HAP-1 (cell line): ENCODE data around the gene VCAN.

ENCODE experiments used
- DNase-seq, 2 experiments: peaks; one replicate each; pipeline ENCODE4 v3.0.0-alpha.2; 2016 to 2020; ENCODE audit warnings: low spot score in 2 of 2
- H3K27me3 ChIP-seq: fragments of 250-450 bp; sonication (Bioruptor Pico); 2 replicates; pipeline ENCODE4 v1.5.1; 2020; ENCODE audit warnings: low read depth, mild to moderate bottlenecking, moderate library complexity
- H3K36me3 ChIP-seq: fragments of 250-450 bp; sonication (Bioruptor Pico); replicated peaks from 2 replicates; pipeline ENCODE4 v1.5.1; 2020; ENCODE audit warnings: mild to moderate bottlenecking
- H3K4me1 ChIP-seq: fragments of 250-450 bp; sonication (Bioruptor Pico); 2 replicates; pipeline ENCODE4 v1.5.1; 2020; ENCODE audit warnings: mild to moderate bottlenecking
- H3K4me3 ChIP-seq: fragments of 250-450 bp; sonication (Bioruptor Pico); 2 replicates; pipeline ENCODE4 v1.5.1; 2020; ENCODE audit warnings: mild to moderate bottlenecking, moderate library complexity
- H3K9me3 ChIP-seq: fragments of 250-450 bp; sonication (Bioruptor Pico); 2 replicates; pipeline ENCODE4 v1.5.1; 2020; ENCODE audit warnings: mild to moderate bottlenecking, moderate library complexity
- in situ Hi-C: fragments of 300-500 bp; cut with MboI; formaldehyde crosslinking; loops from 3 replicates; pipeline ENCODE4 v1.14.3; 2020; ENCODE audit warnings: low sequenced_read_pairs, inconsistent platforms, mixed read lengths

Gene VCAN

DNA sequence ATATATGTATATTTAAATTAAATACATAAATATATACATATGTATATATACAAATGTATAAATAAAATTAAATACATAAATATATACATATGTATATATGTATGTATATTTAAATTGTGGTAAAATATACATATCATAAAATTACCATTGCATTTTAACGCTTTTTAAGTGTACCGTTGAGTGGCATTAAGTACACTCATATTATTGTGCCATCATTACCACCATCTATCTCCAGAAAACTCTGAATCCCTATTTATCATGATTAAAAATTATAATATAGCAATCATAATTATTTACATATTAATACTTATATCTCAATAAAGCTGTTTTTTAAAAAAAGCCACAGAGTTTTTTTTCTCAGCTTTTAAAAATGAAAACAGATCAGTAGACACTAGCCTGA lies 27.1 kb upstream of the VCAN start:
- H3K36me3 ChIP-seq = no peaks in the 10 kb centered on the region
- no peak overlapping the region for H3K4me3 ChIP-seq
- in situ Hi-C loops = loop anchor here (25.0 kb wide), 2 partner anchors 807 to 1082 kb away; no protein-coding TSS in a partner anchor
- H3K4me1 ChIP-seq = no peaks in the 10 kb centered on the region
- H3K27me3 ChIP-seq = no peaks in the 10 kb centered on the region
- DNase-seq = no peak
- no peaks in the 10 kb centered on the region for H3K9me3 ChIP-seq

DNA sequence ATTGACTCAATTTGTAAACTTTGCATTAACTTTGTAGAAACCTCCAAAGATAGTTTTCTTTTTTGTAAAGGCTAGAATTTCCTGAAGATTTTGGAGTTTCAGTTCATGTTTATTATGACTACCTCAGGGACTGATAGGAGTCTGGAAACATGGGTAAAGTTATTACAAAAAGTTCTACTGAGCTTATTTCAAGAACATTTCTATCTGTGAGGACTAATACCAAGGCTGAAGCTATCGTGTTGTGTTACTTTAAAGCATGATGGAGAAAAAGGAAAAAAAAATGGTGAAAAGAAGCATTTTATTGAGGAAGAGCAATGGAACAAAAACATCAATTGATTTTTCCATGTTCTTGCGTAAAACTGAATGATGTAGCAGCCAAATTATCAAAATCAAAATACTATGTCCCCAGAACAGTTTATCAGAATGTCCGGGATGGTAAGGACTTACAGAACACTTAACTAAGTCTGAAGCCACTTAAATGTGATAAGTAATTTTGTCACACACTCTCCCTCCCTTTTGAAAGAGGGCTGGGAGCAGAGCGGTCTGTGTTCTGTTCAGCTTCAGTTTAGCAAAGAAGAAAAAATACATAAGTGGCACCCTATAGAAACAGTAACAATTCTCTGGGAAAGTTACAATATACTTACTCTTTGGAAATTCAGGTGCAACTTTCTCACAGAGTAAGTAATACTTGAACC lies 25.1 kb upstream of the VCAN start:
- Histone ChIP-seq H3K9me3 (no peaks in the 10 kb centered on the region), H3K4me1 (no peaks in the 10 kb centered on the region), H3K4me3 (no peak overlapping the region), H3K27me3 (no peaks in the 10 kb centered on the region), H3K36me3 (no peaks in the 10 kb centered on the region)
- DNase-seq = no peak
- in situ Hi-C loops = loop anchor here (25.0 kb wide), 2 partner anchors 809 to 1084 kb away; no protein-coding TSS in a partner anchor

DNA sequence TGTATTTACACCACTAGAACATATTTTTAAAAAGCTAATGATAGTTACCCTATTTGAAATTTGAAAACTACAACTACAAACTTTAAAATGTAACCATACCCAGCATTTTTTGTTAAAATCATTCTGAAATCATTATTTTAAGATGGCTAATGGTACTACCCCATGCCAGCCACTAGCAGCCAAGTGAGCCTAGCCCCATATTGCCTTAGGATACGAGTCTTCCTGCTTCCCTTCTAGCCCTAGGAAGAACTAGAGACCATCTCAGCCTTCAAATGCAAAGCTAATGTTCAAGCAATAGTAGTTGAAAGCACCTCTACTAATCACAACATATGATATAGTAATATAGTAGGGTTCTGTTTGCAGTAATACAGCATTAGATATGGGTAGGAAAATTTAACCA lies 24.0 kb upstream of the VCAN start:
- H3K27me3 ChIP-seq = no peaks in the 10 kb centered on the region
- DNase-seq = no peak
- in situ Hi-C loops = loop anchor here (25.0 kb wide), 2 partner anchors 810 to 1085 kb away; no protein-coding TSS in a partner anchor
- no peaks in the 10 kb centered on the region for H3K36me3 ChIP-seq
- no peaks in the 10 kb centered on the region for H3K9me3 ChIP-seq
- H3K4me1 ChIP-seq = no peaks in the 10 kb centered on the region
- H3K4me3 ChIP-seq = no peak overlapping the region

DNA sequence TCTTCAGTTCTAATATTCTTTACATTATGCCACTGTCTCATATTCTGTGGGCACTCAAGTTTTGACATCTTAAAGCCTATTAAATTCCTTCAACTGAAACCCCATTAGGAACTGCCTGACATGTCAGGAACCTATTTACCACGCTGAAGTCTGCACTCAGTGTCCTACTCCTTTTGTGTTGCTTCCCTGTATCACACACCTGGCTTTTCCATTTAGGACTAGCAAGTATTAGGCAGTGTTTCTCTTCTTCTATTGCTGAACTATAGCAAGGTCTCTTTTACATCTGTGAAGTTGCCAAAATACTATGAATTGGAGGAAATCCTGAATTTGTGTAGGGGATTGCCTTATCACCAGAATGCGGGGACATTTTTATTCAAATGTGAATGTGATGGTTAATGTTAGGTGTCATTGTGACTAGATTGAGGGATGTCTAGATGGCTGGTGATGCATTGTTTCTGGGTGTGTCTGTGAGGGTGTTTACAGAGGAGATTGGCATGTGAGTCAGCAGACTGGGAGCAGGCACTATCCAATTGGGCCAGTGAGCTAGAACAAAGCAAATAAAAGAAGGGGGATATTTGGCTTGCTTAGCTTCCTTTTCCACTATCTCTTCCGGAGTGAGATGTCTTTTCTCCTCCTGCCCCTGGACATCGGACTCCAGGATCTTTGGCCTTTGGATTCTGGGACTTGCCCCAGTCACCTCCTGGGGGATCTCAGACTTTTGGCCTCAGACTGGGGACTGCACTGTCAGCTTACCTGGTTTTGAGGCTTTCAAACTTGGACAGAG lies 21.2 kb upstream of the VCAN start:
- in situ Hi-C loops = no loop called here
- Histone ChIP-seq H3K9me3 (no peaks in the 10 kb centered on the region; the same call in 1 of the 2 replicates), H3K4me3 (no peak overlapping the region), H3K4me1 (no peaks in the 10 kb centered on the region), H3K36me3 (no peaks in the 10 kb centered on the region), H3K27me3 (no peaks in the 10 kb centered on the region)
- no peak for DNase-seq

DNA sequence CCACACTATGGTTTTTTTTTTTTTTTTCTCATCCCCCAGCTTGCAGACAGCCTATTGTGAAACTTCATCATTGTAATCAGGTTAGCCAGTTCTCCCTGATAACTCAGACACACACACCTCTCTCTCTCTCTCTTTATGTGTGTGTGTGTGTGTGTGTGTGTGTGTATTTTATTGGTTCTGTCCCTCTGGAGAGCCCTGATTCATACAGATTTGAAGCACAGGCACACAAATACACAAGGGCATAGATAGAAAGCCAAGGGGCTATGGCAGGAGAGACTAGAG lies 20.6 kb upstream of the VCAN start:
- Histone ChIP-seq H3K9me3 (no peaks in the 10 kb centered on the region; the same call in 1 of the 2 replicates), H3K4me1 (no peaks in the 10 kb centered on the region), H3K36me3 (no peaks in the 10 kb centered on the region), H3K4me3 (no peak overlapping the region), H3K27me3 (no peaks in the 10 kb centered on the region)
- no peak for DNase-seq
- in situ Hi-C loops = no loop called here

DNA sequence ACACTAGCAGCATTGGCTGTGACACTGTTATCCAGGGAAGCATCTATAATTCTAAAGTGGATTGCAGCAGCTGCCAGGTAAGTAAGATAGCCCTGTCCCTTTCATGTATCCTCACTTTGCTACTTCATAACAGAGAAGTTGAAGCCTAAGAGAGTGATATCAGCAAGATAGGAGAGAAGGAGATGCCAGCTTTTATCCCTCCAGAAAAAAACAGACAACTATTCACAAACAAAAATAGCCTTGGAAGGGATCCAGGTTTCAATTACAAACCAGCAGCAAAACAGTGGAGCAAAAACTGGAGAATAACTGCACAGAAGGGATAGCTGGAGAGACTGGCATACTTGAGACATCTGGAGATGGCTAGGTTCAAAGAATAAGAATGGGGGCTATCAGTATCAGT lies 19.6 kb upstream of the VCAN start:
- Histone ChIP-seq H3K9me3 (no peaks in the 10 kb centered on the region; the same call in 1 of the 2 replicates), H3K27me3 (no peaks in the 10 kb centered on the region), H3K36me3 (no peaks in the 10 kb centered on the region), H3K4me3 (no peak overlapping the region), H3K4me1 (no peaks in the 10 kb centered on the region)
- in situ Hi-C loops = no loop called here
- no peak for DNase-seq

DNA sequence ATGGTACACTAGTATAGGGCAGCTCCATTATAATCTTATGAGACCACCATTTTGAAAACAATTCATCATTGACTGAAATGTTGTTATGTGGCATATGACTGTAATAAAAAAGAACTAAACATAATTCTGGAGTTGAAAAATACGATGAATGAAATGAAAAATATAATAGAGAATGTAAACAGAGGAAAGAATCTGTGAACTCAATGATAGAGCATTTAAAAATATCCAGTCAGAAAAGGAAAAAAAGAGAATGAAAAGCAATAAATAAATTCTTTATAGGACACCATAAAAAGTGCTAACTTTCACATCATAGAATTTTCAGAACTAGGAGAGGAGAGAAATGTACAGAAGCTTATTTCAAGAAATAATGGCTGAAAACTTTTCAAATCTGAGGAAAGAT lies 17.6 kb upstream of the VCAN start:
- Histone ChIP-seq H3K9me3 (no peaks in the 10 kb centered on the region; the same call in 1 of the 2 replicates), H3K27me3 (no peaks in the 10 kb centered on the region), H3K36me3 (no peaks in the 10 kb centered on the region), H3K4me1 (no peaks in the 10 kb centered on the region), H3K4me3 (no peak overlapping the region)
- no peak for DNase-seq
- in situ Hi-C loops = no loop called here

DNA sequence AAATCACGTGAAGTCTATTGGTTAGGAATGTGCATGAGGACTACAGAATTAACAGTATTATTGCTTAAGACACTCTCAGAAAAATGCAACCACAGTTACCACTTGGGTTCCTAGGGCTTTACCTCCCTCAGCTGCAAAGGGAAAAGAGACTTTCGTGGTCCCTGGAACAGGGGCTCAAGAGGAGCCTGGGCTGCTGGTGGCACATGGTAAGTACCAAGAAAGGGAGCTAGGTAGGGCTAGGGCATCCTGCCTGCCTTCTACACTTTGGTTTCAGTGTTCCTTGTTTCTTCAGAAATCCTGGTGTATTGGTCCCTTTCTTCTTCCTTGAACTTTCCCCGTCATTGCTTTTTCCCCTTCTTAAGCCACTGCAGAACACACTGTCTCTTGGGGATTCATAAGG lies 7.3 kb upstream of the VCAN start:
- Histone ChIP-seq H3K27me3 (peaks cover 10% of the 10 kb centered on the region; the same call in 1 of the 2 replicates), H3K36me3 (no peaks in the 10 kb centered on the region), H3K9me3 (no peaks in the 10 kb centered on the region), H3K4me1 (no peaks in the 10 kb centered on the region), H3K4me3 (no peak overlapping the region)
- no peak for DNase-seq
- in situ Hi-C loops = no loop called here

DNA sequence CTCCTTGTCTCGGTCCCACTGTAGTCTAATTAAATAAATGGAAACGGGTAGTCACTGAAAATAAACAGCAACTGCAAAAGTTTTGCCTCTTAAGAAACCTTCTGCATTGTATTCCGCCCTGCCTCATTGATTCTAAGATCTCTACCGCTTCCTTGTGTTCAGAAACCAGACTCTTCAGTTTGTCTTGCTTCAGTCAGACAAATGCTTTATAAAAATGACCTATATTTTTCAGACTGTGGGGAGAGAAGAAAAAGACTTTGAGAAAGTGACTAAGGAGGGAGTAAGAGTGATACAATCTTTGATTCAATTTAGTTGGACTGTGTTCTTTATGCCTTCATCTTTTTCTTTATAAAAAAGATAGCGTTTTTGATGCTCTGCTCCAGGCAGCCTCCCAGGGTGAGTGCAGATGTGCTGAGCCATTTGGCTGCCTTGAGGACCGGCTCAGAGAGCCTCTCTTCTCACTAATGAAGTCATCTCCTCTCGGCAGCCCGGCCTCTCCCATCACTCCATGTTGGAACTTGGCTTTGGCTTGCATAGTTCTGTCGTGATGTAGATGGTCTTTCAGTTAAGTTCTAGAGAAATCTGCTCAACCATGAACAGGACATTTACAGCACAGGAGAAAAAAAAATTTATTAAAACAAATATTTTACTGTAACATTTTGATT lies 4.0 kb upstream of the VCAN start:
- Histone ChIP-seq H3K4me3 (no peak overlapping the region), H3K27me3 (peaks cover 26% of the 10 kb centered on the region), H3K4me1 (peaks cover 7% of the 10 kb centered on the region), H3K36me3 (no peaks in the 10 kb centered on the region), H3K9me3 (no peaks in the 10 kb centered on the region)
- in situ Hi-C loops = no loop called here
- no peak for DNase-seq

DNA sequence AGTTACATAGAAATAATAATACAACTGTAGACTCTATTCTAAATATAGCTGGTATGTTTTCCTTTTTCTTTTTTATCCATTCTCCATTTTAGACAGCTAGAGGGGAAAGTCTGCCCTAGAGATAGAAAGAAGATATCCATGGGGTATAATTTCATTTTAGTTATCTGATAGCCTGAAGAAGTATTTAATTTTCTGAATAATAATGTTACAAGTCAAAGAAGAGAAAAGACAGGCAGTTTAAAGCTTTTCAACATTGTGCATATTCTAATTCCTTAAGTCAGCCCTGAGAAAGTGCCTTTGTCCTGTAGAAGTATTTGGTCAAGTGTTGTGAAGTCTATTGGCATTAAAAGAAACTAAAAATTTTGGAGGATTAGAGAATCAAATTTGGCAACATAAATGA lies 2.5 kb upstream of the VCAN start:
- no peak overlapping the region for H3K4me3 ChIP-seq
- no peaks in the 10 kb centered on the region for H3K9me3 ChIP-seq
- H3K27me3 ChIP-seq = peaks cover 29% of the 10 kb centered on the region
- in situ Hi-C loops = no loop called here
- DNase-seq = peak in 1 of 2 experiments; percentile 9
- H3K36me3 ChIP-seq = no peaks in the 10 kb centered on the region
- H3K4me1 ChIP-seq = peaks cover 12% of the 10 kb centered on the region

DNA sequence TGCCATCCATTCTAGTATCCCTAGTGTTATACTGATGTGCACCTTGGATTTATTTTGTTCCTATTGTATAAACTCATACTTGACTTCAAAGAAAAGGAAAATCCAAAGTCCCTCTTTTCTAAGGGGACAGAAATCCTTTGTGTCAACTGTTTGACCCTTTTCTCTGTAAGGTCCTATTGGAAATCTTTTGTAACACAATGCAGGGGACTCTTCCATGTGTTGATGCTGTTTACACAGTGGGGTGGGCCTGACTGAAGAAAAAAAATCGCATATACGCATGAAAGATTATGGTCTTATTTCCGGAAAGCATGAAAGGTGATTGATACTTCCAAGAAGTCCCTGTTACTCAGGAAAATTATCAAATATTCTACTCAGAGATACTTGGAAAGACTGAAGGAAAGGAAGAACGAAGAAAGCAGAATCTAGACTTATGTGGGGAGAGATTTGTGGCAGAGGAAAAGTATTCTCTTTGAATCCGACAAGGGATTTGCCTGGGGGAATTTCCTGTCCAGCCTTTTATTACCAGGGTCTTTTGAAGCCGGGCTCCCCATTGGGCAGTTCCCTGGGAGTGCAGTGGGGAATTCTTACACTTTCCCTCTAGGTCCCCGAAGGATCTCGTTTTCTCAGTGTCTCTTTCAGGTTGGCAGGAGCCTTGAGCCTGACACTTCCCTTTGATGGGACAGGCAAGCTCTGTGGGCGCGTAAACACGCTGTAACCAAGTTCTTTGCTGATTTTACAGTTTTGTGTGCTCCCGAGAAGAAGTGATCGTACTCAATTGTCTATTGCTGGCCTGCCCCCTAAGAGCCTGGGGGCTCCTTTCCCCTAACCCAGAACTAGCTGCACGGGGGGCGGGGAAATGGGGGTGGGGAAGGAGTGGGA lies 779 bp upstream of the VCAN start:
- peak overlapping the region; percentile 32 for H3K4me3 ChIP-seq
- no peaks in the 10 kb centered on the region for H3K36me3 ChIP-seq
- in situ Hi-C loops = no loop called here
- no peaks in the 10 kb centered on the region for H3K9me3 ChIP-seq
- peak; percentile 27 to 43 for DNase-seq
- H3K27me3 ChIP-seq = peaks cover 35% of the 10 kb centered on the region
- H3K4me1 ChIP-seq = peaks cover 16% of the 10 kb centered on the region

DNA sequence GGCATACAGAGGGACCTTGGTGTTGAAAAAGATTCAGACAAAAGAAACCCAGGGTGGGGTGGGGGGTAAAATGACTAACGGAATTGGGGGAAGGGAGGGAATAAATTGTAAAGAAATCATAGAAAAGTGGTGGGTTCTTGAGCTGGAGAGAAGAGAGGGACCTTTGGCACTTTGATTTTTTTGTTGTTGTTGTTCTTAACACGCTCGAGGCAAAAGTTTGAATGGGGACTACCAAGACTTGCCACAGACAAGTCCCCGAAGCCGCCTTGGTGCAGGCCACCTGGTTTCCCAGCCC lies 616 bp downstream of the VCAN start:
- peak overlapping the region; percentile 32 for H3K4me3 ChIP-seq
- peaks cover 35% of the 10 kb centered on the region for H3K27me3 ChIP-seq
- no peaks in the 10 kb centered on the region for H3K36me3 ChIP-seq
- in situ Hi-C loops = no loop called here
- peaks cover 16% of the 10 kb centered on the region for H3K4me1 ChIP-seq
- DNase-seq = no peak
- H3K9me3 ChIP-seq = no peaks in the 10 kb centered on the region

DNA sequence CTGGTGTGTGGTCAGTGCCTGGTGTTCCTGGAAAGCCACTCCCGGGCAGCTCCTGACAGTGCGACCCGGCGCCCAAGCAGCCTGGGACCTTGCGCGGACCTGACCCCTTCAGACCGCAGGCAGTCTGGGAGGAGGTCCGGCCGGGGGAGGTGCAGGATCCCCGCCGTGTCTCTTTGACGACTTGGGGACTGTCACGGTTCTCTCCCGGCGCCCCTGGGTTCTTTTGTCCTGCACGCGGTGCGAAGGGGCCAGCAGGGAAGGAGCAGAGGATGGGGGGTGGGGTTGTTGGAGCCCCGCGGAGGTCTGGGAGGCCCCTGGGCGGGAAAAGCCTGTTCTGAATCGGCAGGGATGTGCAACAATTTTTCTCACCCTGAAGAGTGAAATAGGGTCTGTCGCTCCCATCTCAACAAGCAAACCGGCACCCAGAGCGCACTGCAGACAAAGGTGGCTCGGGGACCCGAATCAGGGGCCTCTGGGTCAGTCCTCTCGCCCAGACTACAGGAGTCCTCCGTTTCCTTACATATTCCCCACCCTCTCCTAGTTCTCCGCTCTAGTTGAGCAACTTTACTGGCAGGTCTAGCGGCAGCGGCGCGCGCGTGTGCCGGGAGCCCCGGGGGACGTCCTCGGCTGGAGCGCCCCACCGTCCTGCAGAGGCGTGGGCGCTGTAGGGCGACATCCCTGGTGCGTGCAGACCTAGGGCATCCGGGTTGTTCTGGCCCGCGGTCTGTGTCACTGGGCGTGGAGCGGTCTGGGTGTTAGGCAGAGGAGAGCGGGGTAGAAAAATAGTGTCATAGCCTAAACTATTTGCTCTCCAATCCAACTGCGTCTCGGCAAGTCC lies 1.2 kb downstream of the VCAN start:
- H3K4me3 ChIP-seq = peak overlapping the region; percentile 32
- in situ Hi-C loops = no loop called here
- no peaks in the 10 kb centered on the region for H3K36me3 ChIP-seq
- H3K9me3 ChIP-seq = no peaks in the 10 kb centered on the region
- DNase-seq = peak; percentile 4 to 61
- H3K27me3 ChIP-seq = peaks cover 35% of the 10 kb centered on the region
- H3K4me1 ChIP-seq = peaks cover 16% of the 10 kb centered on the region
